HEK293 (cell line): ENCODE data around the gene LRRC49.

Source experiments
- CTCF ChIA-PET: fragments of 350-600 bp; formaldehyde crosslinking; extraction: SDS; loops from one replicate; lab custom pipeline; 2021; ENCODE audit warnings: antibody characterized with exemption; lab: Yijun Ruan, JAX
- POLR2A ChIA-PET: fragments of 300-600 bp; formaldehyde crosslinking; extraction: SDS; loops from one replicate; lab custom pipeline; 2020; ENCODE audit warnings: antibody characterized with exemption, inconsistent platforms; lab: Yijun Ruan, JAX
- H3K27ac ChIP-seq: fragments of 200-500 bp; sonication (Bioruptor generic); 2 replicates; pipeline ENCODE4 v1.5.1; 2014; ENCODE audit warnings: low read depth, low read length, control low read depth, inconsistent platforms; ENCODE audit errors: extremely low read depth
- H3K36me3 ChIP-seq, 2 experiments: fragments of 200-500 bp in 1 of 2; sonication (Bioruptor generic) in 1 of 2; 1 replicate in 1 of 2; 2 replicates in 1 of 2; pipeline ENCODE4 v1.5.1; 2014 to 2017; ENCODE audit warnings: inconsistent platforms in 2 of 2, low read length in 2 of 2; ENCODE audit not compliant: control insufficient read depth in 2 of 2, insufficient read depth in 1 of 2
- H3K4me1 ChIP-seq: fragments of 200-500 bp; sonication (Bioruptor generic); 2 replicates; pipeline ENCODE4 v1.5.1; 2014; ENCODE audit warnings: mild to moderate bottlenecking, low read length, inconsistent platforms; ENCODE audit not compliant: control insufficient read depth, insufficient read depth
- H3K4me3 ChIP-seq: 2 replicates; pipeline ENCODE4 v1.5.1; 2011; ENCODE audit warnings: low read depth, mild to moderate bottlenecking, control low read depth, low read length, moderate library complexity
- H3K9me3 ChIP-seq: fragments of 200-500 bp; sonication (Bioruptor generic); 2 replicates; pipeline ENCODE4 v1.5.1; 2014; ENCODE audit warnings: low read depth, low read length, inconsistent platforms; ENCODE audit not compliant: control insufficient read depth, insufficient read depth
- GLI2 ChIP-seq: fragments of 450-650 bp; formaldehyde crosslinking; IDR thresholded peaks from 2 replicates; pipeline ENCODE4; 2017; ENCODE audit warnings: missing biosample characterization, missing genetic modification characterization, low read depth, borderline replicate concordance
- INSM2 ChIP-seq: fragments of 450-650 bp; formaldehyde crosslinking; IDR thresholded peaks from 2 replicates; pipeline ENCODE4 v1.5.1; 2016; ENCODE audit warnings: missing biosample characterization, missing genetic modification characterization
- KLF10 ChIP-seq: fragments of 450-650 bp; IDR thresholded peaks from 2 replicates; pipeline ENCODE4 v1.5.1; 2018; ENCODE audit warnings: missing biosample characterization, mild to moderate bottlenecking, missing genetic modification characterization
- PRDM1 ChIP-seq: fragments of 450-650 bp; formaldehyde crosslinking; IDR thresholded peaks from 2 replicates; pipeline ENCODE4; 2016; ENCODE audit warnings: missing biosample characterization, missing genetic modification characterization
- SCRT2 ChIP-seq: fragments of 450-650 bp; formaldehyde crosslinking; IDR thresholded peaks from 2 replicates; pipeline ENCODE4 v1.5.1; 2016; ENCODE audit warnings: missing biosample characterization, missing genetic modification characterization
- YY1 ChIP-seq: fragments of 450-650 bp; formaldehyde crosslinking; IDR thresholded peaks from 2 replicates; pipeline ENCODE4 v1.5.1; 2018; ENCODE audit warnings: missing biosample characterization, missing genetic modification characterization
- ZBTB11 ChIP-seq: fragments of 450-650 bp; formaldehyde crosslinking; conservative IDR thresholded peaks from 2 replicates; pipeline ENCODE4 v1.5.1; 2016; ENCODE audit warnings: low read depth, missing biosample characterization, missing genetic modification characterization
- ZFHX2 ChIP-seq: fragments of 450-650 bp; formaldehyde crosslinking; conservative IDR thresholded peaks from 2 replicates; pipeline ENCODE4 v1.5.1; 2016; ENCODE audit warnings: missing biosample characterization, missing genetic modification characterization
- ZFP3 ChIP-seq: fragments of 450-650 bp; formaldehyde crosslinking; IDR thresholded peaks from 2 replicates; pipeline ENCODE4 v1.5.1; 2016; ENCODE audit warnings: low read depth, missing biosample characterization, missing genetic modification characterization
- ZNF169 ChIP-seq: fragments of 450-650 bp; formaldehyde crosslinking; IDR thresholded peaks from 2 replicates; pipeline ENCODE4 v1.5.1; 2016; ENCODE audit warnings: missing biosample characterization, missing genetic modification characterization
- ZNF174 ChIP-seq: fragments of 450-650 bp; formaldehyde crosslinking; IDR thresholded peaks from 2 replicates; pipeline ENCODE4 v1.5.0; 2017; ENCODE audit warnings: missing biosample characterization, mild to moderate bottlenecking, missing genetic modification characterization
- ZNF184 ChIP-seq: fragments of 450-650 bp; IDR thresholded peaks from 2 replicates; pipeline ENCODE4 v1.5.1; 2018; ENCODE audit warnings: missing biosample characterization, mild to moderate bottlenecking, missing genetic modification characterization
- ZNF211 ChIP-seq: fragments of 450-650 bp; formaldehyde crosslinking; IDR thresholded peaks from 2 replicates; pipeline ENCODE4 v1.5.1; 2016; ENCODE audit warnings: low read depth, missing biosample characterization, missing genetic modification characterization
- ZNF223 ChIP-seq: fragments of 450-650 bp; formaldehyde crosslinking; IDR thresholded peaks from 2 replicates; pipeline ENCODE4 v1.5.1; 2016; ENCODE audit warnings: missing biosample characterization, missing genetic modification characterization
- ZNF248 ChIP-seq: fragments of 450-650 bp; formaldehyde crosslinking; IDR thresholded peaks from 2 replicates; pipeline ENCODE4 v1.5.1; 2017; ENCODE audit warnings: missing biosample characterization, missing genetic modification characterization
- ZNF354C ChIP-seq: fragments of 450-650 bp; formaldehyde crosslinking; IDR thresholded peaks from 2 replicates; pipeline ENCODE4 v1.5.1; 2016; ENCODE audit warnings: missing biosample characterization, missing genetic modification characterization, low read depth, borderline replicate concordance
- ZNF426 ChIP-seq: fragments of 450-650 bp; formaldehyde crosslinking; IDR thresholded peaks from 2 replicates; pipeline ENCODE4 v1.5.1; 2017; ENCODE audit warnings: missing biosample characterization, missing genetic modification characterization, mild to moderate bottlenecking, inconsistent platforms, moderate library complexity
- ZNF48 ChIP-seq: fragments of 450-650 bp; formaldehyde crosslinking; IDR thresholded peaks from 2 replicates; pipeline ENCODE4 v1.5.1; 2016; ENCODE audit warnings: missing biosample characterization, missing genetic modification characterization
- ZNF488 ChIP-seq: fragments of 450-650 bp; formaldehyde crosslinking; IDR thresholded peaks from 2 replicates; pipeline ENCODE4 v1.5.1; 2016; ENCODE audit warnings: missing biosample characterization, missing genetic modification characterization
- ZNF521 ChIP-seq: fragments of 450-650 bp; formaldehyde crosslinking; IDR thresholded peaks from 2 replicates; pipeline ENCODE4 v1.5.1; 2017; ENCODE audit warnings: missing biosample characterization, mild to moderate bottlenecking, missing genetic modification characterization
- ZNF530 ChIP-seq: fragments of 450-650 bp; formaldehyde crosslinking; IDR thresholded peaks from 2 replicates; pipeline ENCODE4 v1.5.1; 2016; ENCODE audit warnings: low read depth, missing biosample characterization, missing genetic modification characterization
- ZNF600 ChIP-seq: fragments of 450-650 bp; formaldehyde crosslinking; IDR thresholded peaks from 2 replicates; pipeline ENCODE4 v1.5.1; 2016; ENCODE audit warnings: missing biosample characterization, missing genetic modification characterization
- ZNF654 ChIP-seq: fragments of 450-650 bp; formaldehyde crosslinking; IDR thresholded peaks from 2 replicates; pipeline ENCODE4 v1.5.1; 2016; ENCODE audit warnings: low read depth, missing biosample characterization, missing genetic modification characterization
- ZNF776 ChIP-seq: fragments of 450-650 bp; formaldehyde crosslinking; IDR thresholded peaks from 2 replicates; pipeline ENCODE4 v1.5.0; 2017; ENCODE audit warnings: missing biosample characterization, missing genetic modification characterization, borderline replicate concordance
- ZSCAN16 ChIP-seq: fragments of 450-650 bp; formaldehyde crosslinking; IDR thresholded peaks from 2 replicates; pipeline ENCODE4 v1.5.1; 2016; ENCODE audit warnings: missing biosample characterization, missing genetic modification characterization
- TF ChIP-seq, protein P1 (sequence below): fragments of 450-650 bp; formaldehyde crosslinking; optimal IDR thresholded peaks from 2 replicates; pipeline ENCODE3; 2016; ENCODE audit warnings: missing biosample characterization, mild to moderate bottlenecking, missing genetic modification characterization

Gene LRRC49

DNA sequence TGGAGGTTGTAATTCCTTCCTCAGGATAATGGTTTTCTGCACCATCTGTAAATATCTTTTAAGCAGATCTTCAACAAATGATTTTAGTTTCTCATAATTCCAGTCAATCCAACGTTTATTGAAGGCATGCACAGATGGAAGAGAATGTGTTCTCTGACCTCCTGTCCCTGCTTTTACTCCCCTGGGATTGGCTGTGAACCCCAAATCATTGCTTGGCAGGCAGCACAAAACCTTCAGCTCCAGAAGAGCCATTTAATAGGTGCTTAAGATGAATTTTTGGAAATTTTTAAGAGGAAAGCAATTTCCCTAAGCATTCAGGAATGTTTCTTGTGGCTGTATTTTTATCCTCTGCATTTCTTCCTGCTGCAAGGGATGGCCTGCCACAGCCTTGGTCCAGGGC lies 197.2 kb downstream of the LRRC49 start:
- no peaks in the 10 kb centered on the region for H3K4me1 ChIP-seq
- ChIA-PET POLR2A (no interaction called here), CTCF (no interaction called here)
- H3K36me3 ChIP-seq: no peaks in the 10 kb centered on the region
- no peak for TF ChIP-seq ZNF654
- TF ChIP-seq GLI2 (tag by site-specific recombination): no peak
- TF ChIP-seq, protein P1, sequence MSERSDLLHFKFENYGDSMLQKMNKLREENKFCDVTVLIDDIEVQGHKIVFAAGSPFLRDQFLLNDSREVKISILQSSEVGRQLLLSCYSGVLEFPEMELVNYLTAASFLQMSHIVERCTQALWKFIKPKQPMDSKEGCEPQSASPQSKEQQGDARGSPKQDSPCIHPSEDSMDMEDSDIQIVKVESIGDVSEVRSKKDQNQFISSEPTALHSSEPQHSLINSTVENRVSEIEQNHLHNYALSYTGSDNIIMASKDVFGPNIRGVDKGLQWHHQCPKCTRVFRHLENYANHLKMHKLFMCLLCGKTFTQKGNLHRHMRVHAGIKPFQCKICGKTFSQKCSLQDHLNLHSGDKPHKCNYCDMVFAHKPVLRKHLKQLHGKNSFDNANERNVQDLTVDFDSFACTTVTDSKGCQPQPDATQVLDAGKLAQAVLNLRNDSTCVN (tag by site-specific recombination): no peak
- TF ChIP-seq ZNF776 (tag by site-specific recombination): no peak
- no peak for TF ChIP-seq SCRT2 (tag by site-specific recombination)
- no peak for TF ChIP-seq ZNF169
- no peak for TF ChIP-seq ZNF600
- no peak for TF ChIP-seq KLF10 (tag by site-specific recombination)
- no peak for TF ChIP-seq YY1
- no peak overlapping the region for H3K27ac ChIP-seq
- H3K4me3 ChIP-seq: no peak overlapping the region
- no peaks in the 10 kb centered on the region; the same call in 1 of the 2 replicates for H3K9me3 ChIP-seq

GRCh38 chr15:71091601-71092000 lies 199.0 kb downstream of the LRRC49 start:
- Histone ChIP-seq H3K4me1 (no peaks in the 10 kb centered on the region), H3K9me3 (no peaks in the 10 kb centered on the region; the same call in 1 of the 2 replicates), H3K4me3 (no peak overlapping the region), H3K27ac (no peak overlapping the region), H3K36me3 (no peaks in the 10 kb centered on the region)
- TF ChIP-seq ZNF426 (tag by site-specific recombination) (no peak), ZFHX2 (tag by site-specific recombination) (peak; percentile 27), PRDM1 (tag by site-specific recombination) (peak; percentile 71)
- ChIA-PET CTCF (no interaction called here), POLR2A (interaction anchor here (0.7 kb wide), 1 partner anchor 13 kb away, joined by 3 read pairs; no protein-coding TSS in a partner anchor)

DNA sequence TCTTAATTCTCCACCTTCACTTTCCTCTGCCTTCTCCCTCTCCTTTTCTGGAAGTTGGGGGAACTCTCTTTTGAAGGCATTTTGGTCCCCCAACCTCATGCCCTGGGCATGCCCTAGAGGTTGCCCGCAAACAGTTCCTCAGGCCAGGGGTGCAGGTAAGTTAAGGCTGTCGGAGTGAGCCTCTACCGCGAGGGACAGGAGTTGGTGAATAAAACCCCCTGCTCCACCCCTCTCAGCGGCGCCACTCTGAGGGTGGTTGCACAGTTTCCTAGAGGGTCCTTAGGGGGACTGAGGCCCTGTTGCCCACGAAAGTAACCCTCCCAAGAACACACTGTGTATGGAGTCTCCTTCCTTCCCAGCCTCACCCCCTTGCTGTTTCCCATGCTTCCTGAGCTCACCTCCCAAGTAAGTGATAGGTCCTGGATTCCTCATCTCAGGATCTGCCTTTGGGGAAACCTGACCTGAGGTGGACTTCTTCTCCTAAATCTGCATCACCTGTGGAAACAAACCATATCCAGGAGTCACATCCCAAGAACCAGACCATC lies 199.5 kb downstream of the LRRC49 start:
- H3K9me3 ChIP-seq: no peaks in the 10 kb centered on the region; the same call in 1 of the 2 replicates
- no peaks in the 10 kb centered on the region for H3K4me1 ChIP-seq
- CTCF ChIA-PET: no interaction called here
- no peak overlapping the region for H3K27ac ChIP-seq
- no peak overlapping the region for H3K4me3 ChIP-seq
- H3K36me3 ChIP-seq: no peaks in the 10 kb centered on the region
- POLR2A ChIA-PET: interaction anchor here (0.6 kb wide), 1 partner anchor 27 kb away, joined by 3 read pairs; no protein-coding TSS in a partner anchor
- TF ChIP-seq ZSCAN16 (tag by site-specific recombination) (no peak), ZBTB11 (tag by site-specific recombination) (no peak), ZNF426 (tag by site-specific recombination) (no peak), YY1 (no peak), ZNF354C (no peak), ZNF223 (tag by site-specific recombination) (no peak), ZNF48 (tag by site-specific recombination) (no peak), INSM2 (no peak), ZFP3 (tag by site-specific recombination) (no peak), ZNF488 (tag by site-specific recombination) (no peak), ZNF248 (tag by site-specific recombination) (no peak), ZNF184 (no peak), ZNF521 (tag by site-specific recombination) (no peak), ZNF174 (tag by site-specific recombination) (no peak), ZNF530 (no peak), ZNF211 (tag by site-specific recombination) (no peak)
- TF ChIP-seq, all 188 proteins: peak for 0
